GM10266 (cell line): ENCODE measurements around the gene NIPAL3.

Experiments
- DNase-seq: peaks from one replicate; pipeline ENCODE4 v3.0.0; 2012; ENCODE audit errors: extremely low spot score
- CTCF ChIP-seq: IDR thresholded peaks from 2 replicates; pipeline ENCODE4 v1.5.1; 2012; ENCODE audit warnings: mild to moderate bottlenecking, low read depth; ENCODE audit not compliant: control insufficient read depth, insufficient read depth; ENCODE audit errors: missing control alignments

The NIPAL3 gene

GRCh38 chr1:24385160-24385940 is 30.3 kb upstream of the NIPAL3 start:
- DNase-seq = no peak
- peak; percentile 42 for TF ChIP-seq CTCF

GRCh38 chr1:24386241-24386640 is 29.4 kb upstream of the NIPAL3 start:
- TF ChIP-seq CTCF = no peak
- DNase-seq = no peak

GRCh38 chr1:24386931-24387330 is 28.7 kb upstream of the NIPAL3 start:
- TF ChIP-seq CTCF = no peak

GRCh38 chr1:24387636-24388175 is 27.9 kb upstream of the NIPAL3 start:
- TF ChIP-seq CTCF = no peak
- DNase-seq = no peak

More at GRCh38 chr1:24386931-24387330, 28.7 kb upstream of the NIPAL3 start:
- DNase-seq = no peak

- no peak for DNase-seq
- no peak for TF ChIP-seq CTCF
Measured at GRCh38 chr1:24388331-24388885, 27.2 kb upstream of the NIPAL3 start.

- no peak for DNase-seq
- TF ChIP-seq CTCF = no peak
Measured at GRCh38 chr1:24389231-24389678, 26.3 kb upstream of the NIPAL3 start.

- peak; percentile 64 for DNase-seq
Measured at GRCh38 chr1:24390924-24391782, 24.4 kb upstream of the NIPAL3 start.

More at GRCh38 chr1:24390924-24391782, 24.4 kb upstream of the NIPAL3 start:
- TF ChIP-seq CTCF = peak; percentile 96
